Calu3 (cell line): ENCODE data around the gene CAPN10. TPM values are rescaled to one million over a fixed set of nuclear protein-coding genes. Genes with fewer than 3 reads are reported as not detected.

Source experiments
- BruUV-seq: library from RNA; stranded (reverse); fragments of 400-500 nt; replicated peaks from 2 replicates; lab custom pipeline; 2021; lab: Mats Ljungman, UMichigan
- CTCF ChIA-PET: fragments of 300-600 bp; sonication (Branson Sonifier 250); formaldehyde crosslinking; loops from one replicate; lab custom pipeline; 2022; ENCODE audit warnings: antibody characterized with exemption; lab: Charles Lee
- DNase-seq: peaks from one replicate; pipeline ENCODE4 v3.0.0; 2022
- H3K27ac Mint-ChIP-seq: one replicate; pipeline ENCODE4 v1.8.0; 2022; ENCODE audit warnings: mixed read lengths; ENCODE audit not compliant: unreplicated experiment
- H3K27me3 Mint-ChIP-seq: one replicate; pipeline ENCODE4 v1.8.0; 2022; ENCODE audit warnings: mixed read lengths; ENCODE audit not compliant: unreplicated experiment
- H3K36me3 Mint-ChIP-seq: one replicate; pipeline ENCODE4 v1.8.0; 2022; ENCODE audit warnings: mild to moderate bottlenecking, moderate library complexity, mixed read lengths; ENCODE audit not compliant: insufficient read depth, unreplicated experiment
- H3K4me1 Mint-ChIP-seq: one replicate; pipeline ENCODE4 v1.8.0; 2022; ENCODE audit warnings: mild to moderate bottlenecking, low read depth, mixed read lengths; ENCODE audit not compliant: unreplicated experiment
- H3K4me3 Mint-ChIP-seq: one replicate; pipeline ENCODE4 v1.8.0; 2022; ENCODE audit warnings: mild to moderate bottlenecking, low read depth, moderate library complexity, mixed read lengths; ENCODE audit not compliant: unreplicated experiment
- H3K9me3 Mint-ChIP-seq: one replicate; pipeline ENCODE4 v1.8.0; 2022; ENCODE audit warnings: low read depth, mixed read lengths; ENCODE audit not compliant: unreplicated experiment
- CTCF ChIP-seq: fragments of 200-600 bp; IDR thresholded peaks from one replicate; pipeline ENCODE4 v1.8.0; 2022; ENCODE audit warnings: antibody characterized with exemption; ENCODE audit not compliant: unreplicated experiment
- intact Hi-C: fragments of 100-400 bp; cut with micrococcal nuclease; formaldehyde crosslinking; loops from one replicate; pipeline ENCODE4 v1.10.0; 2022; ENCODE audit not compliant: unreplicated experiment
- total RNA-seq: library from RNA; stranded (reverse); gene quantifications from 2 replicates; pipeline ENCODE4 v1.2.3, GENCODE V29; 2022

Gene CAPN10
- total RNA-seq, 1 experiment from 2014 or later, result 49.3 TPM

GRCh38 chr2:240597419-240598181, 11.1 kb downstream of the CAPN10 start:
- Mint-ChIP-seq H3K27ac (no peak overlapping the region), H3K9me3 (no peaks in the 10 kb centered on the region), H3K36me3 (peaks cover 4% of the 10 kb centered on the region), H3K27me3 (no peaks in the 10 kb centered on the region), H3K4me3 (no peak overlapping the region), H3K4me1 (no peaks in the 10 kb centered on the region)
- CTCF ChIA-PET, result no interaction called here
- TF ChIP-seq CTCF, result no peak
- intact Hi-C loops, result no loop called here
- DNase-seq, result no peak
- no TSS peak for BruUV-seq

GRCh38 chr2:240598311-240598911, 11.9 kb downstream of the CAPN10 start:
- BruUV-seq, result no TSS peak
- Mint-ChIP-seq H3K4me3 (no peak overlapping the region), H3K27me3 (no peaks in the 10 kb centered on the region), H3K9me3 (no peaks in the 10 kb centered on the region), H3K27ac (no peak overlapping the region), H3K36me3 (peaks cover 4% of the 10 kb centered on the region), H3K4me1 (no peaks in the 10 kb centered on the region)
- CTCF ChIA-PET, result no interaction called here
- TF ChIP-seq CTCF, result no peak
- DNase-seq, result no peak
- intact Hi-C loops, result no loop called here

GRCh38 chr2:240599141-240599583, 12.6 kb downstream of the CAPN10 start:
- peaks cover 3% of the 10 kb centered on the region for H3K4me1 Mint-ChIP-seq
- H3K36me3 Mint-ChIP-seq, result peaks cover 6% of the 10 kb centered on the region
- CTCF ChIA-PET, result no interaction called here
- intact Hi-C loops, result no loop called here
- no peak for DNase-seq
- H3K27ac Mint-ChIP-seq, result no peak overlapping the region
- no peaks in the 10 kb centered on the region for H3K27me3 Mint-ChIP-seq
- no peak overlapping the region for H3K4me3 Mint-ChIP-seq
- no peaks in the 10 kb centered on the region for H3K9me3 Mint-ChIP-seq
- BruUV-seq, result no TSS peak
- no peak for TF ChIP-seq CTCF

DNA sequence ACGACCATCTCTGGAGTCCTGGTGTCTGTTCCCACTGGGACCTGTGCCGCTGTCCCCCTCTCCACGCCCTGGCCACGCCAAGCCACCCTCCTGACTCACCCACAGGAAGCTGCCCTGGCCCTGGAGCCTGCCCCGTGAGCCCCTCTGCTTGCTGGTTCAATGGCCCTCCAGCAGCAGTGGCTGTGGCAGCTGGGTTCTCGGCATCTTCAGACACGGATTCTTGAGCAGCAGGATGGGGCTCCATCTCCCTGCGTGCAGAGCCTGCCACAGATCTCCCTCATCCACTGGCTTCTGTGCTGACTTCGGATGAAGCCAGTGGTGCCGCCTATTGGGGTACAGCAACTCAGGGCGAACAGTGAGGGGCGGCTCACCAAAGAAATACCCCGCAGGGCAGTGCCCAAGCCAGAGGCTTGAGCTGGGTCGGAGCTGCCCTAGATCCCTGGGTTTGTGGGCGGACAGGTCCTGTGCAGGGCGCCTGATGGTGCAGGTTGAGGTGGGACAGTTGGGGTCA, 14.0 kb downstream of the CAPN10 start:
- CTCF ChIA-PET, result no interaction called here
- peaks cover 19% of the 10 kb centered on the region for H3K36me3 Mint-ChIP-seq
- intact Hi-C loops, result loop anchor here (10.0 kb wide), 1 partner anchor 104 kb away; no protein-coding TSS in a partner anchor
- H3K4me1 Mint-ChIP-seq, result peaks cover 13% of the 10 kb centered on the region
- H3K27me3 Mint-ChIP-seq, result no peaks in the 10 kb centered on the region
- H3K4me3 Mint-ChIP-seq, result no peak overlapping the region
- DNase-seq, result no peak
- no peak overlapping the region for H3K27ac Mint-ChIP-seq
- BruUV-seq, result no TSS peak
- TF ChIP-seq CTCF, result no peak
- H3K9me3 Mint-ChIP-seq, result no peaks in the 10 kb centered on the region
